Ramos (cell line): ENCODE results near the gene HTR2A.
"Not testable (repeated sequence)": the region's sequence is repeated elsewhere in the genome, so short reads cannot be mapped to it uniquely, and the experiment has no call there.

Experiments used
- in situ Hi-C: fragments of 300-500 bp; cut with MboI; formaldehyde crosslinking; loops from one replicate; pipeline ENCODE4 v1.14.3; 2022; ENCODE audit warnings: low sequenced_read_pairs; ENCODE audit not compliant: unreplicated experiment

HTR2A gene

GRCh38 chr13:46817095-46817494, 79.8 kb downstream of the HTR2A start:
- in situ Hi-C loops: no loop called here

- in situ Hi-C loops: no loop called here
These were observed 80.5 kb downstream of the HTR2A start for GRCh38 chr13:46816371-46816770.

GRCh38 chr13:46812301-46812797, 84.5 kb downstream of the HTR2A start:
- in situ Hi-C loops: no loop called here

- in situ Hi-C loops: no loop called here
These were observed 86.4 kb downstream of the HTR2A start for GRCh38 chr13:46810440-46810839.

DNA sequence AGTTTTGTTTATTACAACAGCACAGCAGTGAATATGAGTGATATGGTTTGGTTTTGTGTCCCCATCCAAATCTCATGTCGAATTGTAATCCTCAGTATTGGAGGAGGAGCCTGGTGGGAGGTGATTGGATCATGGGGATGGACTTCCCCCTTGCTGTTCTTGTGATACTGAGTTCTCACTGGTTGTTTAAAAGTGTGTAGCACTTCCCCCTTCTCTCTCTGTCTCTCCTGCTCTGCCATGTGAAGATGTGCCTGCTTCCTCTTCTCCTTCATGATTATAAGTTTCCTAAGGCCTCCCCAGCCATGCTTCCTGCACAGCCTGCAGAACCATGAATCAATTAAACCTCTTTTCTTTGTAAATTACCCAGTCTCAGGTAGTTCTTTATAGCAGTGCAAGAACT, 91.9 kb downstream of the HTR2A start:
- in situ Hi-C loops: not testable (repeated sequence)

- in situ Hi-C loops: no loop called here
These were observed 92.5 kb downstream of the HTR2A start for GRCh38 chr13:46804391-46804815.

- in situ Hi-C loops: no loop called here
These were observed 93.3 kb downstream of the HTR2A start for GRCh38 chr13:46803586-46803985.

GRCh38 chr13:46801858-46802257, 95.0 kb downstream of the HTR2A start:
- in situ Hi-C loops: no loop called here

- in situ Hi-C loops: no loop called here
These were observed 97.7 kb downstream of the HTR2A start for GRCh38 chr13:46799139-46799538.

- in situ Hi-C loops: no loop called here
These were observed 99.2 kb downstream of the HTR2A start for GRCh38 chr13:46797501-46798237.

GRCh38 chr13:46796515-46797474, 100.1 kb downstream of the HTR2A start, which contains the start of gene ESD:
Gene ESD (minus strand): TSS chr13:46797161. CDS start chr13:46791413, 5,748 bp downstream.
- in situ Hi-C loops: no loop called here

DNA sequence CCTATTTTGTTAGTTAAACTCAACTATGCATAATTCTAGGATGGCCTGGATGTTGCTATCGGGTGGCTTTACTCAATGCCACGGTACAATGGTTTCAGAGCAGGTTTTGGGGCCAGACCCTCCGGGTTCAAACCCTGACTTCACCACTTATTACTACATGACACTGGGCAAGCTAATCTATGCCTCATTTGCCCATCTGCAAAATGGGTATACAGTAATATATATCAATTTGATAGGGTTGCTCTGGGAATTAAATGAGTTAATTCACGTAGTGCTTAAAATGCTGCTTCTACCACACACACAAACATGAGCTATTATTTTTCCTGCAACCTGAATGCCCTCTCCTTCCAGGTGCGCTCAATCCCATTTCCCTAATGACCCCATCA, 100.7 kb downstream of the HTR2A start:
- in situ Hi-C loops: no loop called here

- in situ Hi-C loops: no loop called here
These were observed 101.5 kb downstream of the HTR2A start for GRCh38 chr13:46795321-46795720.

DNA sequence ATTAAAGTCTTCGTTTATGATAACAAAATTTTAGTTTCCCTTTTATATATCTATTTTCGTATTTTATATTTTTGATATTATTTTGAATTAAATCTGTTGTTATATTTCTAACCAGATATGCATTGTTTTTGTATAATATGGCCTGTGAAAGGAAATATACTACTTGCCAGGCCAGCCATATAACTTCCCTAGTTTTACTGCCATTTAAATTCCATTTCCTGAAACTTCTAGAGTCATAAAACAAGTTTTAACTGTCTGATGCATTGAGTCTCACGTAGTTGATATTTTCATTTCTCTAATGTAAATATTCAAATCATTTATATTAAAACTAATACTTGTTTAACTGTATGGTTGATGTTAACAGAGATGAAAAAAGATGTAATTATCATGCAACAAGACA, 113.3 kb downstream of the HTR2A start:
- in situ Hi-C loops: no loop called here

- in situ Hi-C loops: no loop called here
These were observed 114.2 kb downstream of the HTR2A start for GRCh38 chr13:46782691-46783090.

DNA sequence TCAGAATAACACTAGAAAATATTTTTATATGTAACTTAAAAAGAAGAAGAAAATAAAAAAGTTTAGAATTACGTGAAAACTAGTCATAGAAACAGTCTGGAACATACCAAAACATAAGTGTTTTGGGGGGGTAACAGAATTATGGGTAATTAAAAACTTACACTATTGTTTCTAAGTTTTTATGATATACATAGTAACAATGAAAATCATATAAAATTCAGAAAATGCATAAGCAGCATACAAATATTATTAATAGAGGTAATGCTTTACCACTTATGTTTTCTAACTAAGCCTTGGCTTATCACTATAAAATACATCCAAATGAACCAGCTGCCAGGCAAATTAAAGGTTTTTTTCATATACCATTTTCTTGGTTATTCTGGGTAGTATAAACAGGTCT, 114.8 kb downstream of the HTR2A start:
- in situ Hi-C loops: no loop called here
